Transverse colon (tissue), 3 donors: Measurements from ENCODE around the gene MARCHF3.

Experiments used
- EP300 ChIP-seq: sonication (generic); formaldehyde crosslinking; IDR thresholded peaks from one replicate; pipeline ENCODE4 v1.6.1; 2017; ENCODE audit warnings: antibody characterized with exemption, low read depth
- POLR2AphosphoS5 ChIP-seq, 3 donors: sonication (generic); formaldehyde crosslinking; IDR thresholded peaks; one replicate each; pipeline ENCODE4 v1.6.1; 2016; ENCODE audit warnings: antibody characterized with exemption in 3 of 3

DNA sequence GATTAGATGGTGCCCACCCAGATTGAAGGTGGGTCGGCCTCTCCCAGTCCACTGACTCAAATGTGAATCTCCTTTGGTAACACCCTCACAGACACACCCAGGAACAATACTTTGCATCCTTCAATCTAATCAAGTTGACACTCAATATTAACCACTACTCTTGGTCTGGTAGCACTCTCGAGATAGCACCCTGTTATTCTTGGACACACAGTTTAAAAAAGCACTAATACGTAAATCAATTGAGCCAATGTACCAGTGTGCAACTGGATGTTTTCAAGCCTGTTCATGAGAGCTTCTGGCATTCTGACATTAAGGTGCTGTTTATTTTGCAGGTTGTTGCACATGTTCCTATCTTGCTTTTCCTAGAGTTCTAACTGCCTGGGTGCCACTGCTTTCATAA, 35.3 kb downstream of the MARCHF3 start:
- TF ChIP-seq EP300 (no peak), POLR2AphosphoS5 (IDR thresholded peaks at IDR 0.05) (no peak)
